ENCODE results near the gene QSOX1. TPM values are rescaled to one million over a fixed set of nuclear protein-coding genes. Genes with fewer than 3 reads are reported as not detected.

QSOX1 gene
- total RNA-seq, 1 donor from 2014 or later = 202 TPM

DNA sequence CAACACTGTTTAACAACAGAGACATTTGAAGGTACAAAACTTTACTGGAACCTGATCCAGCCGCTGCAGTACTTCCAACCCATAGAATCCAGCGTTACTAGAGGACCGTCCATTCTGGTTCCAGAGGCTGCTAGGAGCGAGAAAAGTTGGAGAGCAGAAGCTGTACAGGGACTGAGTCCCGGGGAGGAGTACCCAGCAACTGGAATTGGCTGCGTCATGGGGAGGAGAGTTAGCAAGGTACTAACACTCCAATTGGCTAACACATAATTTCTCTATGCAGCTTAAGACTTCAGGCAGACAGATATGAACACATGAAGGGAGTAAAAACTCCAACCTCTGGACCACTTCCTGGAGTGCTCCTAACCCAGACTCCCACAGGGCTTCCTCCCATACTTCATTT, 2.1 kb upstream of the QSOX1 start:
- Histone ChIP-seq H3K4me3 (ENCODE audit: low read depth, low read length) (no peak overlapping the region), H3K27me3 (ENCODE audit: control insufficient read depth, insufficient read depth, low read length) (no peaks in the 10 kb centered on the region), H3K36me3 (ENCODE audit: control insufficient read depth, insufficient read depth, low read length) (no peaks in the 10 kb centered on the region)
- DNase-seq (ENCODE audit: low read depth) = no peak
- TF ChIP-seq, protein P1, sequence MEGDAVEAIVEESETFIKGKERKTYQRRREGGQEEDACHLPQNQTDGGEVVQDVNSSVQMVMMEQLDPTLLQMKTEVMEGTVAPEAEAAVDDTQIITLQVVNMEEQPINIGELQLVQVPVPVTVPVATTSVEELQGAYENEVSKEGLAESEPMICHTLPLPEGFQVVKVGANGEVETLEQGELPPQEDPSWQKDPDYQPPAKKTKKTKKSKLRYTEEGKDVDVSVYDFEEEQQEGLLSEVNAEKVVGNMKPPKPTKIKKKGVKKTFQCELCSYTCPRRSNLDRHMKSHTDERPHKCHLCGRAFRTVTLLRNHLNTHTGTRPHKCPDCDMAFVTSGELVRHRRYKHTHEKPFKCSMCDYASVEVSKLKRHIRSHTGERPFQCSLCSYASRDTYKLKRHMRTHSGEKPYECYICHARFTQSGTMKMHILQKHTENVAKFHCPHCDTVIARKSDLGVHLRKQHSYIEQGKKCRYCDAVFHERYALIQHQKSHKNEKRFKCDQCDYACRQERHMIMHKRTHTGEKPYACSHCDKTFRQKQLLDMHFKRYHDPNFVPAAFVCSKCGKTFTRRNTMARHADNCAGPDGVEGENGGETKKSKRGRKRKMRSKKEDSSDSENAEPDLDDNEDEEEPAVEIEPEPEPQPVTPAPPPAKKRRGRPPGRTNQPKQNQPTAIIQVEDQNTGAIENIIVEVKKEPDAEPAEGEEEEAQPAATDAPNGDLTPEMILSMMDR (IDR thresholded peaks at IDR 0.05; ENCODE audit: insufficient read depth, low read length, poor library complexity, severe bottlenecking) = no peak

DNA sequence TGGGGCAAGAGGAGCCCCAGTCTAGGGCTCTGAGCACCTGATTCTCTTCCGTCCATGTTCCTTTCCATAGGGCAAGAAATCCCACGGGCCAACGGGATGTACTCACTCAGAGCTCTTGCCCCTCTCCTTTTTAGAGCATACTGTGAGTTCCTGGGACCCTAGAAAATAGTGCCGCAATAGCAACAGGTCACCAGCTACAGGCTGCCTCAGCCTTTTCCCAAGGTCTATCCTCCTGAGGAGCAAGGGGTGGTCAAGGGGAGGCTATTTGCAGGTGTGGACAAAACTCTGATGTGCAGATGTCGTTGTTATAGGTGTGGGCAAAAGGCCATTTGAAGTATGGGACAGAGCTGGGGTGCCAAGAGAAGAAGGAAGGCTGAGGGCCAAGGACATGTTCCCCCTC, 1.6 kb upstream of the QSOX1 start:
- TF ChIP-seq, protein P1 (IDR thresholded peaks at IDR 0.05; ENCODE audit: insufficient read depth, low read length, poor library complexity, severe bottlenecking) = no peak
- H3K36me3 ChIP-seq (ENCODE audit: control insufficient read depth, insufficient read depth, low read length) = no peaks in the 10 kb centered on the region
- H3K27me3 ChIP-seq (ENCODE audit: control insufficient read depth, insufficient read depth, low read length) = no peaks in the 10 kb centered on the region
- no peak overlapping the region for H3K4me3 ChIP-seq (ENCODE audit: low read depth, low read length)
- no peak for DNase-seq (ENCODE audit: low read depth)

GRCh38 chr1:180154003-180154324, 705 bp upstream of the QSOX1 start:
- Histone ChIP-seq H3K27me3 (ENCODE audit: control insufficient read depth, insufficient read depth, low read length) (no peaks in the 10 kb centered on the region), H3K36me3 (ENCODE audit: control insufficient read depth, insufficient read depth, low read length) (no peaks in the 10 kb centered on the region), H3K4me3 (ENCODE audit: low read depth, low read length) (peak overlapping the region; percentile 88)
- DNase-seq (ENCODE audit: low read depth) = no peak
- TF ChIP-seq, protein P1 (IDR thresholded peaks at IDR 0.05; ENCODE audit: insufficient read depth, low read length, poor library complexity, severe bottlenecking) = no peak

GRCh38 chr1:180155182-180155682, 563 bp downstream of the QSOX1 start:
- TF ChIP-seq, protein P1 (IDR thresholded peaks at IDR 0.05; ENCODE audit: insufficient read depth, low read length, poor library complexity, severe bottlenecking) = no peak
- Histone ChIP-seq H3K36me3 (ENCODE audit: control insufficient read depth, insufficient read depth, low read length) (no peaks in the 10 kb centered on the region), H3K4me3 (ENCODE audit: low read depth, low read length) (peak overlapping the region; percentile 88), H3K27me3 (ENCODE audit: control insufficient read depth, insufficient read depth, low read length) (no peaks in the 10 kb centered on the region)
- no peak for DNase-seq (ENCODE audit: low read depth)

DNA sequence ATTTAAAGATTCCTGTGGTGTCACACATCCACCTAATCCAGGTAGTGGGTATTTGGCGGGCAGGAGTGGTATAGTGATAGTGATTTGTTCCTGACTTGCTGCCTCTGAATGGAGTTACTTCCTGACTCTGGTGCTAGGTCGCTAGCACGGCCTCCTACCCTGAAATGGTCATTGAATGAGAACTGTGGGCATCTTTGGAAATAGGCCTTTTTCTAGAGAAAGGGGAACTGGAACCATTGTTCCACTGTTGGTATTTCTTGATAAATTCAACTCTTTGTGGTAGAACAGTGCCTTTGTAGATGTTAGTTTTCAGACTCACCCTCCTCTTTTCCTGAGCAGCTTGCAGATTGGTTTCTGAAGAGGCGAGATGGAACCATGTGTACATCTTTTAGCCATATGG, 1.5 kb downstream of the QSOX1 start:
- DNase-seq (ENCODE audit: low read depth) = no peak
- H3K27me3 ChIP-seq (ENCODE audit: control insufficient read depth, insufficient read depth, low read length) = no peaks in the 10 kb centered on the region
- H3K4me3 ChIP-seq (ENCODE audit: low read depth, low read length) = no peak overlapping the region
- H3K36me3 ChIP-seq (ENCODE audit: control insufficient read depth, insufficient read depth, low read length) = no peaks in the 10 kb centered on the region
- TF ChIP-seq, protein P1 (IDR thresholded peaks at IDR 0.05; ENCODE audit: insufficient read depth, low read length, poor library complexity, severe bottlenecking) = no peak

GRCh38 chr1:180156631-180157091, 2.0 kb downstream of the QSOX1 start:
- TF ChIP-seq, protein P1 (IDR thresholded peaks at IDR 0.05; ENCODE audit: insufficient read depth, low read length, poor library complexity, severe bottlenecking) = no peak
- no peak for DNase-seq (ENCODE audit: low read depth)
- Histone ChIP-seq H3K27me3 (ENCODE audit: control insufficient read depth, insufficient read depth, low read length) (no peaks in the 10 kb centered on the region), H3K36me3 (ENCODE audit: control insufficient read depth, insufficient read depth, low read length) (no peaks in the 10 kb centered on the region), H3K4me3 (ENCODE audit: low read depth, low read length) (no peak overlapping the region)

Data from kidney epithelial cell (primary cell).